Kidney epithelial cell (primary cell): ENCODE results near the gene ACKR4. TPM values are rescaled to one million over a fixed set of nuclear protein-coding genes. Genes with fewer than 3 reads are reported as not detected.

Experiments
- DNase-seq: peaks from one replicate; pipeline ENCODE4 v3.0.0-alpha.2; 2010; ENCODE audit warnings: low read depth
- H3K27me3 ChIP-seq: 2 replicates; pipeline ENCODE4 v1.6.0; 2011; ENCODE audit warnings: low read length; ENCODE audit not compliant: control insufficient read depth, insufficient read depth
- H3K36me3 ChIP-seq: 2 replicates; pipeline ENCODE4 v1.5.1; 2011; ENCODE audit warnings: low read length; ENCODE audit not compliant: control insufficient read depth, insufficient read depth
- H3K4me3 ChIP-seq: 2 replicates; pipeline ENCODE4 v1.5.1; 2011; ENCODE audit warnings: low read depth, mild to moderate bottlenecking, control low read depth, low read length
- CTCF ChIP-seq: IDR thresholded peaks from 2 replicates; pipeline ENCODE4 v1.5.1; 2011; ENCODE audit warnings: mild to moderate bottlenecking, moderate library complexity, low read length, control low read depth, inconsistent platforms; ENCODE audit not compliant: insufficient read depth, poor library complexity, severe bottlenecking
- total RNA-seq: library from RNA; depleted of rRNA; stranded (reverse); fragments of >200 nt; gene quantifications from 2 replicates; pipeline ENCODE4 v1.2.3, GENCODE V29; 2015

The ACKR4 gene
- total RNA-seq, 1 donor from 2014 or later: not detected

- no peaks in the 10 kb centered on the region for H3K36me3 ChIP-seq
- H3K4me3 ChIP-seq: no peak overlapping the region
- no peak for TF ChIP-seq CTCF
- no peaks in the 10 kb centered on the region for H3K27me3 ChIP-seq
- DNase-seq: no peak
These were observed 18.8 kb downstream of the ACKR4 start for GRCh38 chr3:132615881-132616280.

GRCh38 chr3:132616780-132617179 lies 19.7 kb downstream of the ACKR4 start:
- DNase-seq: no peak
- Histone ChIP-seq H3K4me3 (no peak overlapping the region), H3K27me3 (no peaks in the 10 kb centered on the region), H3K36me3 (no peaks in the 10 kb centered on the region)
- no peak for TF ChIP-seq CTCF

- no peak for TF ChIP-seq CTCF
- Histone ChIP-seq H3K36me3 (no peaks in the 10 kb centered on the region), H3K4me3 (no peak overlapping the region), H3K27me3 (no peaks in the 10 kb centered on the region)
- no peak for DNase-seq
These were observed 25.1 kb downstream of the ACKR4 start for GRCh38 chr3:132622148-132622547.

GRCh38 chr3:132622761-132623160 lies 25.7 kb downstream of the ACKR4 start:
- Histone ChIP-seq H3K36me3 (no peaks in the 10 kb centered on the region), H3K27me3 (no peaks in the 10 kb centered on the region), H3K4me3 (no peak overlapping the region)
- no peak for TF ChIP-seq CTCF
- DNase-seq: no peak

GRCh38 chr3:132623646-132624045 lies 26.6 kb downstream of the ACKR4 start:
- no peak for TF ChIP-seq CTCF
- H3K27me3 ChIP-seq: no peaks in the 10 kb centered on the region
- no peaks in the 10 kb centered on the region for H3K36me3 ChIP-seq

GRCh38 chr3:132624790-132625189 lies 27.7 kb downstream of the ACKR4 start:
- no peaks in the 10 kb centered on the region for H3K27me3 ChIP-seq
- no peak overlapping the region for H3K4me3 ChIP-seq
- no peaks in the 10 kb centered on the region for H3K36me3 ChIP-seq
- TF ChIP-seq CTCF: no peak
- DNase-seq: no peak

More at GRCh38 chr3:132623646-132624045, 26.6 kb downstream of the ACKR4 start:
- no peak overlapping the region for H3K4me3 ChIP-seq
- no peak for DNase-seq
